Caco-2 (cell line): ENCODE results near the gene PPP1R16B. TPM values are rescaled to one million over a fixed set of nuclear protein-coding genes. Genes with fewer than 3 reads are reported as not detected.
"Not testable (repeated sequence)": the region's sequence is repeated elsewhere in the genome, so short reads cannot be mapped to it uniquely, and the experiment has no call there.

Source experiments
- BruUV-seq: library from RNA; stranded (reverse); fragments of 400-500 nt; replicated peaks from 2 replicates; lab custom pipeline; 2021; lab: Mats Ljungman, UMichigan
- CTCF ChIA-PET: fragments of 300-600 bp; sonication (Branson Sonifier 250); formaldehyde crosslinking; loops from one replicate; lab custom pipeline; 2022; ENCODE audit warnings: antibody characterized with exemption; lab: Charles Lee
- POLR2A ChIA-PET: fragments of 300-600 bp; sonication (Branson Sonifier 250); formaldehyde crosslinking; loops from one replicate; lab custom pipeline; 2022; ENCODE audit warnings: antibody characterized with exemption; lab: Charles Lee
- DNase-seq, 2 experiments: peaks; one replicate each; pipeline versions ENCODE4 v3.0.0 to v3.0.0-alpha.2; 2020 to 2022
- H3K27me3 ChIP-seq: replicated peaks from 2 replicates; pipeline ENCODE4 v1.6.0; 2011; ENCODE audit warnings: low read length; ENCODE audit not compliant: control insufficient read depth, insufficient read depth
- H3K36me3 ChIP-seq: 2 replicates; pipeline ENCODE4 v1.5.1; 2011; ENCODE audit warnings: low read length; ENCODE audit not compliant: control insufficient read depth, insufficient read depth
- H3K4me1 ChIP-seq: fragments of 250-450 bp; sonication (Bioruptor Pico); 2 replicates; pipeline ENCODE4 v1.5.1; 2020; ENCODE audit warnings: mild to moderate bottlenecking
- H3K4me3 ChIP-seq: 2 replicates; pipeline ENCODE4 v1.5.1; 2011; ENCODE audit warnings: low read depth, mild to moderate bottlenecking, control low read depth, low read length
- H3K9me3 ChIP-seq: fragments of 250-450 bp; sonication (Bioruptor Pico); 2 replicates; pipeline ENCODE4 v1.5.1; 2020; ENCODE audit warnings: mild to moderate bottlenecking, moderate library complexity
- H3K27ac Mint-ChIP-seq: one replicate; pipeline ENCODE4 v1.8.0; 2022; ENCODE audit warnings: mixed read lengths; ENCODE audit not compliant: unreplicated experiment
- H3K27me3 Mint-ChIP-seq: one replicate; pipeline ENCODE4 v1.8.0; 2022; ENCODE audit warnings: mixed read lengths; ENCODE audit not compliant: insufficient read depth, unreplicated experiment
- H3K36me3 Mint-ChIP-seq: one replicate; pipeline ENCODE4 v1.8.0; 2022; ENCODE audit warnings: mild to moderate bottlenecking, mixed read lengths; ENCODE audit not compliant: insufficient read depth, unreplicated experiment
- H3K4me1 Mint-ChIP-seq: one replicate; pipeline ENCODE4 v1.8.0; 2022; ENCODE audit warnings: low read depth, mixed read lengths; ENCODE audit not compliant: unreplicated experiment
- H3K4me3 Mint-ChIP-seq: one replicate; pipeline ENCODE4 v1.8.0; 2022; ENCODE audit warnings: mild to moderate bottlenecking, moderate library complexity, mixed read lengths; ENCODE audit not compliant: unreplicated experiment
- H3K9me3 Mint-ChIP-seq: one replicate; pipeline ENCODE4 v1.8.0; 2022; ENCODE audit warnings: mixed read lengths; ENCODE audit not compliant: unreplicated experiment
- intact Hi-C: fragments of 100-400 bp; cut with micrococcal nuclease; formaldehyde crosslinking; loops from one replicate; pipeline ENCODE4 v1.10.0; 2022; ENCODE audit not compliant: unreplicated experiment
- total RNA-seq: library from RNA; stranded (reverse); gene quantifications from 2 replicates; pipeline ENCODE4 v1.2.3, GENCODE V29; 2022
- TF ChIP-seq, protein P1 (sequence below), 2 experiments: fragments of 200-600 bp in 1 of 2; IDR thresholded peaks; 1 replicate in 1 of 2; 2 replicates in 1 of 2; pipeline versions ENCODE4 v1.5.1 to v1.8.0; 2011 to 2022; ENCODE audit warnings: antibody characterized with exemption in 1 of 2, control low read depth in 1 of 2, inconsistent platforms in 1 of 2, low read depth in 1 of 2, low read length in 1 of 2, mild to moderate bottlenecking in 1 of 2, moderate library complexity in 1 of 2; ENCODE audit not compliant: insufficient read depth in 1 of 2, severe bottlenecking in 1 of 2, unreplicated experiment in 1 of 2

Gene PPP1R16B
- total RNA-seq, 1 experiment from 2014 or later = not detected

DNA sequence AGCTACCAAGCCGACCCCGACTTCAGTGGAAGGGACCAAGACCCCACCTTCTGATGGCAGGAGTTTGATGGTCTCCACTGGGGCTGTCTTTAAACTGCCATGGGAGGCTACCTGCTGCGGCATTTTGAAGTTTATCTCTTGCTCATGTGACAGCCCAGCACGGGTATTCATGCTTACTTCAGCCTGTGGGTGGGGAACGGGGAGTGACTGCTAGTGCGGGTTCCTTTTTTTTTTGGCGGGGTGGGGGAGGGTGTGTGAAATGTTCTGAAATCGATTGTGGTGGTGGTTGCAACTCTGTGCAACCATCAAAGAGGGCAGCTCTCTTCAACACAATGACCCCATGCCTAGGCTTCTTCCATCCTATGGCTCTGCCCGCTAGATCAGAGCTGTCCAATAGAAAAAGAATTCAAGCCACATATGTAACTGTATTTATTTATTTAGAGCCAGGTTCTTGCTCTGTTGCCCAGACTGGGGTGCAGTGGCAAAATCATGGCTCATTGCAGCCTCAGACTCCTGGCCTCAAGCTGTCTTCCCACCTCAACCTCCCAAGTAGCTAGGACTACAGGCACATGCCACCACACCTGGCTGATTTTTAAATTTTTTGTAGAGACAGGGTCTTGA is 53.7 kb downstream of the PPP1R16B start:
- ChIA-PET CTCF (interaction anchor here (0.6 to 1.5 kb wide), 2 partner anchors 17 to 33 kb away, joined by 4 to 5 read pairs; no protein-coding TSS in a partner anchor), POLR2A (no interaction called here)
- Histone ChIP-seq H3K9me3 (no peaks in the 10 kb centered on the region), H3K4me1 (no peaks in the 10 kb centered on the region), H3K27me3 (peaks cover 5% of the 10 kb centered on the region; the same call in 1 of the 2 replicates), H3K4me3 (no peak overlapping the region), H3K36me3 (no peaks in the 10 kb centered on the region)
- Mint-ChIP-seq H3K27ac (no peak overlapping the region), H3K9me3 (no peaks in the 10 kb centered on the region), H3K4me1 (no peaks in the 10 kb centered on the region), H3K4me3 (no peak overlapping the region), H3K36me3 (no peaks in the 10 kb centered on the region), H3K27me3 (peaks cover 3% of the 10 kb centered on the region)
- intact Hi-C loops = no loop called here
- BruUV-seq = no TSS peak
- TF ChIP-seq, protein P1, sequence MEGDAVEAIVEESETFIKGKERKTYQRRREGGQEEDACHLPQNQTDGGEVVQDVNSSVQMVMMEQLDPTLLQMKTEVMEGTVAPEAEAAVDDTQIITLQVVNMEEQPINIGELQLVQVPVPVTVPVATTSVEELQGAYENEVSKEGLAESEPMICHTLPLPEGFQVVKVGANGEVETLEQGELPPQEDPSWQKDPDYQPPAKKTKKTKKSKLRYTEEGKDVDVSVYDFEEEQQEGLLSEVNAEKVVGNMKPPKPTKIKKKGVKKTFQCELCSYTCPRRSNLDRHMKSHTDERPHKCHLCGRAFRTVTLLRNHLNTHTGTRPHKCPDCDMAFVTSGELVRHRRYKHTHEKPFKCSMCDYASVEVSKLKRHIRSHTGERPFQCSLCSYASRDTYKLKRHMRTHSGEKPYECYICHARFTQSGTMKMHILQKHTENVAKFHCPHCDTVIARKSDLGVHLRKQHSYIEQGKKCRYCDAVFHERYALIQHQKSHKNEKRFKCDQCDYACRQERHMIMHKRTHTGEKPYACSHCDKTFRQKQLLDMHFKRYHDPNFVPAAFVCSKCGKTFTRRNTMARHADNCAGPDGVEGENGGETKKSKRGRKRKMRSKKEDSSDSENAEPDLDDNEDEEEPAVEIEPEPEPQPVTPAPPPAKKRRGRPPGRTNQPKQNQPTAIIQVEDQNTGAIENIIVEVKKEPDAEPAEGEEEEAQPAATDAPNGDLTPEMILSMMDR (IDR thresholded peaks at IDR 0.05; ENCODE audit: insufficient read depth in 1 of 2, low read depth in 1 of 2, low read length in 1 of 2, severe bottlenecking in 1 of 2, unreplicated experiment in 1 of 2) = no peak
- DNase-seq = peak in 1 of 2 experiments; percentile 29

DNA sequence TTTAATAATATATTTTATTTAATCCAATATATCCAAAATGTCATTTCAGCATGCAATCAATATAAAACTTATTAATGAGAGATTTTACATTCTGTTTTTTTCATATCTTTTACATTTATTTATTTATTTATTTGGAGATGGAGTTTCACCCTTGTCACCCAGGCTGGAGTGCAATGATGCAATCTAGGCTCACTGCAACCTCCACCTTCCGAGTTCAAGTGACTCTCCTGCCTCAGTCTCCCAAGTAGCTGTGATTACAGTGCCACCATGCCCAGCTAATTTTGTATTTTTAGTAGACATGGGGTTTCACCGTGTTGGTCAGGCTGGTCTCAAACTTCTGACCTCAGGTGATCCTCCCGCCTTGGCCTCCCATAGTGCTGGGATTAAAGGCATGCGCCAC is 54.4 kb downstream of the PPP1R16B start:
- H3K27me3 Mint-ChIP-seq, H3K36me3 ChIP-seq, H3K4me3 ChIP-seq, DNase-seq, H3K4me3 Mint-ChIP-seq, H3K27me3 ChIP-seq, H3K9me3 ChIP-seq, H3K4me1 Mint-ChIP-seq, BruUV-seq, H3K9me3 Mint-ChIP-seq, H3K4me1 ChIP-seq, H3K27ac Mint-ChIP-seq, H3K36me3 Mint-ChIP-seq: not testable (repeated sequence)
- ChIA-PET POLR2A (interaction anchor here (0.9 kb wide), 1 partner anchor 66 kb away, joined by 3 read pairs; the partner anchor contains the start of gene FAM83D), CTCF (interaction anchor here (0.6 kb wide), 1 partner anchor 17 kb away, joined by 4 read pairs; no protein-coding TSS in a partner anchor)
- intact Hi-C loops = loop anchor here (1.0 kb wide), 4 partner anchors 34 to 188 kb away; partner anchors contain the start of gene DHX35

DNA sequence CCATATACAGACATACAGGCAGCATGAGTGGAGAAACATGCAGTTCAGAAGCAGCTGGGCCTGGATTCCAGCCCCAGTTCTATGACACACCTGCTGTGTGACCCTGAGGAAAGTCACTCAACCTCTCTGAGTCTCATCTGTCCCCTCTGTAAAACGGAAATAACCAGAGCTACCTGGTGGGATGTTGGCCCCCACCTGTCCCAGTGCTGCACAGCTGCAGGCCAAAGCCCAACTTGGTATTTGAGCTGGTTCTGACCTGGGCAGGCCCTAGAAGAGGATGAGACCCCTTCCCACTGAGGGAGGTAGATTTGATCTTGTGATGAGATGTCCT is 55.5 kb downstream of the PPP1R16B start:
- H3K9me3 ChIP-seq = no peaks in the 10 kb centered on the region
- intact Hi-C loops = no loop called here
- no peaks in the 10 kb centered on the region for H3K4me1 Mint-ChIP-seq
- peak overlapping the region; percentile 14 for H3K27ac Mint-ChIP-seq
- H3K4me1 ChIP-seq = no peaks in the 10 kb centered on the region
- peak in 1 of 2 experiments; percentile 30 for DNase-seq
- H3K4me3 Mint-ChIP-seq = no peak overlapping the region
- POLR2A ChIA-PET = no interaction called here
- no peaks in the 10 kb centered on the region for H3K36me3 ChIP-seq
- no peak overlapping the region for H3K4me3 ChIP-seq
- H3K27me3 Mint-ChIP-seq = no peaks in the 10 kb centered on the region
- H3K9me3 Mint-ChIP-seq = no peaks in the 10 kb centered on the region
- TF ChIP-seq, protein P1 (IDR thresholded peaks at IDR 0.05; ENCODE audit: insufficient read depth in 1 of 2, low read depth in 1 of 2, low read length in 1 of 2, severe bottlenecking in 1 of 2, unreplicated experiment in 1 of 2) = no peak
- peaks cover 5% of the 10 kb centered on the region; the same call in 1 of the 2 replicates for H3K27me3 ChIP-seq
- H3K36me3 Mint-ChIP-seq = no peaks in the 10 kb centered on the region
- no TSS peak for BruUV-seq
- CTCF ChIA-PET = interaction anchor here (0.7 to 1.1 kb wide), 3 partner anchors 33 to 215 kb away, joined by 3 to 8 read pairs (median 3); partner anchors contain the start of gene DHX35
